HCT116 (cell line): Measurements from ENCODE around the gene CHRND. TPM values are rescaled to one million over a fixed set of nuclear protein-coding genes. Genes with fewer than 3 reads are reported as not detected.

ENCODE experiments used
- ATAC-seq: fragments of 200-7000 bp; cut with Tn5 transposase; 2 replicates; pipeline ENCODE4 v1.9.1; 2020; ENCODE audit warnings: mild to moderate bottlenecking, moderate library complexity
- BruUV-seq: library from RNA; stranded (reverse); fragments of 400-500 nt; replicated peaks from 2 replicates; lab custom pipeline; 2021; lab: Mats Ljungman, UMichigan
- CTCF ChIA-PET: fragments of 300-600 bp; sonication (Branson Sonifier 250); formaldehyde crosslinking; loops from one replicate; lab custom pipeline; 2021; ENCODE audit warnings: antibody characterized with exemption; lab: Charles Lee
- POLR2A ChIA-PET: fragments of 300-600, 350-600 bp; sonication (Branson Sonifier 250); formaldehyde crosslinking; loops from one replicate; lab custom pipeline; 2021; ENCODE audit warnings: antibody characterized with exemption; lab: Charles Lee
- RAD21 ChIA-PET, 2 experiments: fragments of 300-600 bp; sonication (Branson Sonifier 250); formaldehyde crosslinking; loops; one replicate each; lab custom pipeline; 2023; ENCODE audit warnings: low total read pairs in 2 of 2; ENCODE audit not compliant: uncharacterized antibody in 2 of 2, unreplicated experiment in 2 of 2, low non-redundant PET in 1 of 2; lab: Charles Lee
- DNase-seq: peaks from one replicate; pipeline ENCODE4 v3.0.0-alpha.2; 2010; ENCODE audit warnings: low read depth, low spot score
- H2AFZ ChIP-seq: fragments of 200-600 bp; shearing (Covaris generic), sonication (generic); 2 replicates; pipeline ENCODE4 v1.6.1; 2017; ENCODE audit warnings: low read depth, mixed run types, mixed read lengths, antibody characterized with exemption, low read length; ENCODE audit not compliant: poor library complexity, severe bottlenecking
- H3K27ac ChIP-seq: 2 replicates; pipeline ENCODE4 v1.5.1; 2012; ENCODE audit warnings: low read depth, low read length
- H3K27me3 ChIP-seq: fragments of 200-600 bp; sonication (generic); 2 replicates; pipeline ENCODE4 v1.6.1; 2016; ENCODE audit warnings: mixed run types, low read length, mixed read lengths; ENCODE audit not compliant: insufficient read depth
- H3K36me3 ChIP-seq, 2 experiments: fragments of 200-500 bp in 1 of 2; fragments of 200-600 bp in 1 of 2; sonication (Bioruptor generic) in 1 of 2; sonication (generic) in 1 of 2; 2 replicates each; pipeline versions ENCODE4 v1.5.1 to v1.6.1; 2014 to 2016; ENCODE audit warnings: low read length in 2 of 2, inconsistent platforms in 1 of 2, mixed read lengths in 1 of 2, mixed run types in 1 of 2; ENCODE audit not compliant: insufficient read depth in 2 of 2, control insufficient read depth in 1 of 2
- H3K4me1 ChIP-seq, 2 experiments: fragments of 200-600 bp in 1 of 2; sonication (generic) in 1 of 2; 2 replicates each; pipeline versions ENCODE4 v1.5.1 to v1.6.1; 2012 to 2017; ENCODE audit warnings: low read length in 2 of 2, inconsistent platforms in 1 of 2, mild to moderate bottlenecking in 1 of 2, mixed read lengths in 1 of 2, mixed run types in 1 of 2, moderate library complexity in 1 of 2; ENCODE audit not compliant: insufficient read depth in 2 of 2, control insufficient read depth in 1 of 2
- H3K4me2 ChIP-seq: fragments of 200-600 bp; sonication (generic); 2 replicates; pipeline ENCODE4 v1.6.1; 2017; ENCODE audit warnings: mixed run types, low read length, mixed read lengths
- H3K4me3 ChIP-seq, 2 experiments: fragments of 200-600 bp in 1 of 2; sonication (generic) in 1 of 2; replicated peaks in 1 of 2; 2 replicates each; pipeline ENCODE4 v1.5.1; 2011 to 2016; ENCODE audit warnings: low read length in 2 of 2, control low read depth in 1 of 2, low read depth in 1 of 2, mild to moderate bottlenecking in 1 of 2, mixed read lengths in 1 of 2, mixed run types in 1 of 2
- H3K79me2 ChIP-seq: fragments of 200-600 bp; sonication (generic); 2 replicates; pipeline ENCODE4 v1.6.1; 2017; ENCODE audit warnings: mild to moderate bottlenecking, mixed run types, low read length, moderate library complexity, mixed read lengths; ENCODE audit not compliant: insufficient read depth
- H3K9ac ChIP-seq: fragments of 200-600 bp; sonication (generic); 2 replicates; pipeline ENCODE4 v1.6.1; 2016; ENCODE audit warnings: low read length, mixed read lengths
- H3K9me2 ChIP-seq: fragments of 200-600 bp; sonication (generic), shearing (Covaris generic); 2 replicates; pipeline ENCODE4 v1.6.1; 2017; ENCODE audit warnings: mixed run types, mild to moderate bottlenecking, moderate library complexity; ENCODE audit not compliant: insufficient read depth
- H3K9me3 ChIP-seq, 2 experiments: fragments of 200-500 bp in 1 of 2; fragments of 200-600 bp in 1 of 2; sonication (Bioruptor generic) in 1 of 2; sonication (generic) in 1 of 2; 2 replicates each; pipeline ENCODE4 v1.6.1; 2014 to 2017; ENCODE audit warnings: low read length in 2 of 2, mixed read lengths in 2 of 2, inconsistent platforms in 1 of 2, low read depth in 1 of 2, mild to moderate bottlenecking in 1 of 2, mixed run types in 1 of 2, moderate library complexity in 1 of 2; ENCODE audit not compliant: control insufficient read depth in 1 of 2, insufficient read depth in 1 of 2
- H4K20me1 ChIP-seq: fragments of 200-600 bp; sonication (generic), shearing (Covaris generic); 2 replicates; pipeline ENCODE4 v1.6.1; 2017; ENCODE audit warnings: mixed run types, mild to moderate bottlenecking, moderate library complexity; ENCODE audit not compliant: insufficient read depth
- ATF3 ChIP-seq: IDR thresholded peaks from 2 replicates; pipeline ENCODE4 v1.6.1; 2012
- CEBPB ChIP-seq: IDR thresholded peaks from 2 replicates; pipeline ENCODE4 v1.6.1; 2012; ENCODE audit warnings: low read depth
- EGR1 ChIP-seq: IDR thresholded peaks from 2 replicates; pipeline ENCODE4 v1.6.1; 2012; ENCODE audit warnings: low read depth
- ELF1 ChIP-seq: IDR thresholded peaks from 2 replicates; pipeline ENCODE4 v1.6.1; 2012; ENCODE audit warnings: low read depth, borderline replicate concordance
- EZH2 ChIP-seq: fragments of 200-600 bp; sonication (generic); IDR thresholded peaks from 2 replicates; pipeline ENCODE4 v1.6.1; 2017; ENCODE audit warnings: antibody characterized with exemption, mixed run types
- FOSL1 ChIP-seq: IDR thresholded peaks from 2 replicates; pipeline ENCODE4 v1.6.1; 2012; ENCODE audit warnings: low read depth
- POLR2AphosphoS5 ChIP-seq: IDR thresholded peaks from 2 replicates; pipeline ENCODE4 v1.6.1; 2011; ENCODE audit warnings: mild to moderate bottlenecking, low read depth, low read length, moderate library complexity
- REST ChIP-seq: IDR thresholded peaks from 2 replicates; pipeline ENCODE4 v1.6.1; 2012; ENCODE audit warnings: low read depth
- SIN3A ChIP-seq: IDR thresholded peaks from 2 replicates; pipeline ENCODE4 v1.6.1; 2012; ENCODE audit warnings: low read depth
- SP1 ChIP-seq: IDR thresholded peaks from 2 replicates; pipeline ENCODE4 v1.6.1; 2012; ENCODE audit warnings: low read depth
- SRF ChIP-seq: IDR thresholded peaks from 2 replicates; pipeline ENCODE4 v1.6.1; 2012; ENCODE audit warnings: low read depth
- TCF7L2 ChIP-seq: IDR thresholded peaks from 2 replicates; pipeline ENCODE4 v1.7.0; 2011; ENCODE audit warnings: borderline replicate concordance, inconsistent platforms; ENCODE audit not compliant: insufficient read depth, insufficient read length; ENCODE audit errors: extremely low read depth
- YY1 ChIP-seq: IDR thresholded peaks from 2 replicates; pipeline ENCODE4 v1.6.1; 2011; ENCODE audit warnings: low read length, low read depth, moderate library complexity, mild to moderate bottlenecking; ENCODE audit not compliant: insufficient replicate concordance; ENCODE audit errors: extremely low read depth
- ZFX ChIP-seq: fragments of 450-650 bp; IDR thresholded peaks from 2 replicates; pipeline ENCODE4 v1.6.1; 2017
- ZNF274 ChIP-seq: fragments of 200-500 bp; sonication (Bioruptor generic); IDR thresholded peaks from 2 replicates; pipeline ENCODE4 v1.6.1; 2014; ENCODE audit warnings: mild to moderate bottlenecking, low read depth, low read length, inconsistent platforms
- intact Hi-C: fragments of 100-400 bp; cut with micrococcal nuclease; formaldehyde crosslinking; loops from 2 replicates; pipeline ENCODE4 v1.10.0; 2022
- total RNA-seq: library from RNA; stranded (reverse); gene quantifications from one replicate; pipeline ENCODE4 v1.2.1, GENCODE V29; 2021; ENCODE audit not compliant: unreplicated experiment
- TF ChIP-seq, protein P1 (sequence below): IDR thresholded peaks from 2 replicates; pipeline ENCODE4 v1.6.1; 2012

The CHRND gene
- total RNA-seq, 1 experiment from 2014 or later, result not detected

DNA sequence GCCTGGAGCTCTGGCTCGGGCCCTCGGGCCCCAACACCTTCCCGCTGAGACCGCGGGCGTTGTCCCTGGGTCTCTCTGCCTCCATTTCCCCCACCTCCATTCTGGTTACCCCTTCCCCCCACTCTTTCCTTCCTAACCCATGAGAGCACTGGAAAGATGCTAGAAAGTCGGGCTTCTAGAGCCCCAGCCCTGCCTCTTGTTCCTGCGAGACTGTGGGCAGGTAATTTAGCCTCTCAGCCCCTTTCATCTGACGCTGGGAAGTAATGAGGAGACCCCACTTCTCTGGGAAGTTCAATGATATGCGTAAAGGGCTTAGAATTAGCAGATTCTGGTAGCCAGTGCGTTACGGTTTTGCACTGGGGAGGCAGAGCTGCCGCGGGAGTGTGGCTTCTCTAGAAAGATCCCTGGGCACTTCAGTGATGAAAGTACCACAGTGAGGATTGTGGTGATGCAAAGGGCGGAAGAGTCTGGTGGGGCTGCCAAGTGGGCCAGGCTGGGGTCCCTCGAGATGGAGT, 22.1 kb upstream of the CHRND start:
- Histone ChIP-seq H3K36me3 (no peaks in the 10 kb centered on the region), H3K4me3 (no peak overlapping the region), H3K4me1 (no peaks in the 10 kb centered on the region), H2AFZ (no peak overlapping the region), H3K79me2 (no peaks in the 10 kb centered on the region), H3K27me3 (no peaks in the 10 kb centered on the region), H3K9ac (no peak overlapping the region), H3K27ac (no peak overlapping the region), H3K9me2 (no peaks in the 10 kb centered on the region), H4K20me1 (no peaks in the 10 kb centered on the region), H3K4me2 (no peak overlapping the region), H3K9me3 (no peaks in the 10 kb centered on the region)
- DNase-seq (no peak), ATAC-seq (no peak)
- CTCF ChIA-PET, result no interaction called here
- RAD21 ChIA-PET, result no interaction called here
- POLR2A ChIA-PET, result no interaction called here
- TF ChIP-seq SP1 (no peak), TCF7L2 (no peak), FOSL1 (no peak), ZNF274 (no peak), EGR1 (no peak), SIN3A (no peak), YY1 (no peak), ELF1 (no peak), CEBPB (no peak), POLR2AphosphoS5 (no peak), REST (no peak), ATF3 (no peak), EZH2 (no peak), ZFX (no peak), SRF (no peak)
- TF ChIP-seq, protein P1, sequence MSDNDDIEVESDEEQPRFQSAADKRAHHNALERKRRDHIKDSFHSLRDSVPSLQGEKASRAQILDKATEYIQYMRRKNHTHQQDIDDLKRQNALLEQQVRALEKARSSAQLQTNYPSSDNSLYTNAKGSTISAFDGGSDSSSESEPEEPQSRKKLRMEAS, result no peak
- intact Hi-C loops, result no loop called here
- no TSS peak for BruUV-seq
